Stimulated activated naive CD8-positive, alpha-beta T cell treated with anti-CD3 and anti-CD28 coated beads, Interleukin-15, Interleukin-2, amounts not matched to agents 100 ng/mL and 50 ng/mL, for 24 hours (primary cell): Measurements from ENCODE around the gene PATJ.
"Not testable (repeated sequence)": the region's sequence is repeated elsewhere in the genome, so short reads cannot be mapped to it uniquely, and the experiment has no call there.

Experiments used
- H3K27ac Mint-ChIP-seq: one replicate; pipeline ENCODE4 v1.8.0; 2021; ENCODE audit warnings: mild to moderate bottlenecking, mixed read lengths
- H3K27me3 Mint-ChIP-seq: one replicate; pipeline ENCODE4 v1.8.0; 2021; ENCODE audit warnings: mixed read lengths
- H3K36me3 Mint-ChIP-seq: one replicate; pipeline ENCODE4 v1.8.0; 2021; ENCODE audit warnings: low read depth, mixed read lengths
- H3K4me1 Mint-ChIP-seq: one replicate; pipeline ENCODE4 v1.8.0; 2021; ENCODE audit warnings: low read depth, mixed read lengths
- H3K4me3 Mint-ChIP-seq: one replicate; pipeline ENCODE4 v1.8.0; 2021; ENCODE audit warnings: mild to moderate bottlenecking, mixed read lengths
- H3K9me3 Mint-ChIP-seq: one replicate; pipeline ENCODE4 v1.8.0; 2021; ENCODE audit warnings: mixed read lengths

Gene PATJ

DNA sequence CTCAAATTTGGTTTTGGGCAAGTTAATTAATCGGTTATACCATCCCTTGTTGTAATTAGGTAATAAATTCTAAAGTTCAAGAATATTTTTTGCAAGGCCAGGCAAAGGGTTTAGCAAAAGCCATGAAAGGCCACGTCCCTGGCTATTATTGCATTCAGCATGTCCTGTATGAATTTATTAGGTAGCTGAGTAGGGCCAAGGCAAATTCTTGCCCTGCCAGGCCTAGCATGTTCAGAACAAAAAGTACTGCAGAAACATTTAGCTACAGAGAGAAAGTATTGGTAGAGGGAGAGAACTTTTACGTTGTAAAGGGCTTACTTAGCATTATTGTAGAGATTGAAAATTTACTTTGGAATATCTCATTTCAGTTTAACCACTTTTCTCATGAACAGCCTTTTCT is 94.4 kb downstream of the PATJ start:
- peaks cover 4% of the 10 kb centered on the region for H3K4me1 Mint-ChIP-seq
- no peak overlapping the region for H3K27ac Mint-ChIP-seq
- H3K4me3 Mint-ChIP-seq, result no peak overlapping the region
- peaks cover 4% of the 10 kb centered on the region for H3K36me3 Mint-ChIP-seq
- H3K9me3 Mint-ChIP-seq, result no peaks in the 10 kb centered on the region
- H3K27me3 Mint-ChIP-seq, result no peaks in the 10 kb centered on the region

DNA sequence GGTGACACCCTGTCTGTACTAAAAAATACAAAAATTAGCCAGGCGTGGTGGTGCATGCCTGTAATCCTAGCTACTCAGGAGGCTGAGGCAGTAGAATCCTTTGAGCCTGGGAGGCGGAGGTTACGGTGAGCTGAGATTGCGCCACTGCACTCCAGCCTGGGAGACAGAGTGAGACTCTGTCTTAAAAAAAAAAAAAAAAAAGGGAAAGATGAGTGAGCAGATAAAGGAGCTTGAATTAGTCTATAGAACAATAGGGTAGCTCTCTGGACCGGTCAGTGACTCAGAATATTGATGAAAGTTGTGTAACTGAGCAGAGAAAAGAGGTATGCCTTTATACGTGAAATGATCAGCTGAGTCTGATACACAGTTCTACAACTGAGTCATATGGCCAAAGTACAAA is 95.3 kb downstream of the PATJ start:
- not testable (repeated sequence) for H3K4me3 Mint-ChIP-seq, H3K4me1 Mint-ChIP-seq, H3K36me3 Mint-ChIP-seq, H3K9me3 Mint-ChIP-seq, H3K27ac Mint-ChIP-seq, H3K27me3 Mint-ChIP-seq

DNA sequence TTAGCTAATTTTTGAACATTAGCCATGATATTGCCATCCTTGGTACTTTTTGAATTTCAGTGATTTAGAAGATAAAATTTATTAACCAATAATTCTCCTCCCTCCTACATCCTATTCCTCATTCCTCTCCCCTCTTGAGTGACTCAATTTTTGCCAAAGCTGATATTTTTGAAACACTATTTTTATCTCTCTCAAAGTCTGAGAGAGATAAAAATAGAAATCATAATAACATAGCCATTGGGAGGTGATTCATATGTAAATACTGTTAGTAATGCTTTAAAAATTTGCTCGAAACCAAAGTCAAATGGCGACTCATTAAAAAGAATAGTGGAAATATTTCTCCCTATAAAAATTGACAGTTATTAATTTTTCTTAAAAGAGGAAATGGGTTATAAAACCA is 97.4 kb downstream of the PATJ start:
- H3K27ac Mint-ChIP-seq, result no peak overlapping the region
- peaks cover 4% of the 10 kb centered on the region for H3K4me1 Mint-ChIP-seq

DNA sequence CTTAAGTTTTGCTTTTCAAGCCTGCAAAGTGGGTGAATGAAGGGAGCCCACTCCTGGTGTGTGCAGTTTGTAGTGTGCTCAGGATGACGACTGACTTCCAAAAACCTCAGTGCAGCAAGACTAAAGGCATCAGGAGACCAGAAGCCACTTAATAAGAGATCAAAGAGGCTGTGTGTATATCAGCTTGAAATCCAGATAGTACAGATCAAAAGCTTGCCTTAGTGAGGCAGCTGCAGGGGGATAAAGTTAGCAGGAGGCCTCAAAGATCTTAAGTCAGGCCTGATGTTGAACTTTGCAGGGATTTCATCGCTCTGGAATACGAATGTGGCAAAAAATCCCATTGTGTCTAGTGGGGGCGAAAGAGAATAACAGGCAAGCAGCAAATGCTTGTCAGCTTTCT is 99.8 kb downstream of the PATJ start:
- H3K4me3 Mint-ChIP-seq, result no peak overlapping the region
- peaks cover 4% of the 10 kb centered on the region for H3K4me1 Mint-ChIP-seq
- H3K36me3 Mint-ChIP-seq, result no peaks in the 10 kb centered on the region
- no peaks in the 10 kb centered on the region for H3K9me3 Mint-ChIP-seq
- no peak overlapping the region for H3K27ac Mint-ChIP-seq
- no peaks in the 10 kb centered on the region for H3K27me3 Mint-ChIP-seq

More for the DNA sequence above, 97.4 kb downstream of the PATJ start:
- Mint-ChIP-seq H3K9me3 (no peaks in the 10 kb centered on the region), H3K4me3 (no peak overlapping the region), H3K36me3 (no peaks in the 10 kb centered on the region), H3K27me3 (no peaks in the 10 kb centered on the region)

DNA sequence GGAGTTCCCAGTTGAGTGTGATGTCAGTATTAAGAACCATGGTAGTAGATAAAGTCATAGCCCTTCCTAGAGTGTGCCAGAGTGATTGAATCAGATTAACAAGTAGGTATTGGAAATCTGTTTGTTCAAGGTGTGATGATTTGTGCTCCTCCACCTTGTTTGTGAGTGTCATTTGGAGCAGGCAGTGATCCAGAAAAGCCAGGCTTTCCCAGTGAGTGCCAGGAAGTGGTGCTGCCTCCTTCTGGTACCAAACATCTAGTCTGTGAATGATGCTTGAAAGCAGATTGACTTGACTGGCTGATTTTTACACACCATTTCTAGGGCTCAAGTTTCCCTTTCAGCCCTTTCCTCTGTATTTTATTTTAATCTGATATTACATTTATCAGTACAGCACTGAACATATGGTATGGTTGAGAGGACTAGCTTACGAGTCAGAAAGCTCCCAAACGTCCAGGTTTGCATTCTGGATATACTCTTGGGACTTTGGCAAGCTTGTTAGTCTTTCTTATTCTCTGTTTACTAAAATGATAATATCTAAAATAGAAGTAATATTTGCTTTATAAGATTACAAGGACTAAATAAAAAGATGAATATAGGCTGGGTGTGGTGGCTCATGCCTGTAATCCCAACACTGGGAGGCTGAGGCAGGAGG is 100.7 kb downstream of the PATJ start:
- Mint-ChIP-seq H3K27ac (no peak overlapping the region), H3K4me3 (no peak overlapping the region), H3K27me3 (no peaks in the 10 kb centered on the region), H3K4me1 (peaks cover 4% of the 10 kb centered on the region), H3K9me3 (no peaks in the 10 kb centered on the region), H3K36me3 (no peaks in the 10 kb centered on the region)

DNA sequence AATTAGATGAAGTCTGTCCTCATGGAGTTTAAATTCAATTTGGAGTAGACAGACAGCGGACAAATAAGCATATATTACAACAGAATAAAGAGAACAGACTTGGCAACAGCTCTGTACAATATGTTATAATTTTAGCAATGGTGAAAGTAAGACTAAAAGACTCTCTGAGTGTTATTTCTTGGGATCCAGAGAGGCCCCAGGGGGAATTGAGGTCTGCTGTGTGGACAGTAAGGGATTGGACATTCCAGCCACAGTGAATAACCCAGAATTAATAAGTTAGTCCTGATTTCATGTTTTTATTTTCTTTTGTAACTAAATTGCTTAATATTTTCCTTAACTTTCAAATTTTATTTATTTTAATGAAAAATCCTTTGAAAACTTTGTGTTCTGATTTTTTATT is 101.7 kb downstream of the PATJ start:
- Mint-ChIP-seq H3K27me3 (no peaks in the 10 kb centered on the region), H3K9me3 (no peaks in the 10 kb centered on the region), H3K4me3 (no peak overlapping the region), H3K36me3 (no peaks in the 10 kb centered on the region), H3K27ac (no peak overlapping the region), H3K4me1 (peaks cover 4% of the 10 kb centered on the region)

DNA sequence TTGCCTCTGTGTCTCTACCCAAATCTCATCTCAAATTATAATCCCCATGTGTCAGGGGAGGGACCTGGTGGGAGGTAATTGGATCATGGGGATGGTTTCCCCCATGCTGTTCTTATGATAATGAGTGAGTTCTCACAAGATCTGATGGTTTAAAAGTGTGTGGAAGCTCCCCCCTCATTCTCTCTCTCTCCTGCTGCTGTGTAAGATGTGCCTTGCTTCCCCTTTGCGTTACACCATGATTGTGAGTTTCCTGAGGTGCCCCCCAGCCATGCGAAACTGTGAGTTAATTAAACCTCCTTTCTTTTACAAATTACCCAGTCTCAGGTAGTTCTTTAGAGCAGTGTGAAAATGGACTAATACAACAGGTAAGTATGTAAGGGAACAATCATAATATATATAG is 102.4 kb downstream of the PATJ start:
- H3K4me1 Mint-ChIP-seq, H3K4me3 Mint-ChIP-seq, H3K9me3 Mint-ChIP-seq, H3K27me3 Mint-ChIP-seq, H3K27ac Mint-ChIP-seq, H3K36me3 Mint-ChIP-seq: not testable (repeated sequence)

DNA sequence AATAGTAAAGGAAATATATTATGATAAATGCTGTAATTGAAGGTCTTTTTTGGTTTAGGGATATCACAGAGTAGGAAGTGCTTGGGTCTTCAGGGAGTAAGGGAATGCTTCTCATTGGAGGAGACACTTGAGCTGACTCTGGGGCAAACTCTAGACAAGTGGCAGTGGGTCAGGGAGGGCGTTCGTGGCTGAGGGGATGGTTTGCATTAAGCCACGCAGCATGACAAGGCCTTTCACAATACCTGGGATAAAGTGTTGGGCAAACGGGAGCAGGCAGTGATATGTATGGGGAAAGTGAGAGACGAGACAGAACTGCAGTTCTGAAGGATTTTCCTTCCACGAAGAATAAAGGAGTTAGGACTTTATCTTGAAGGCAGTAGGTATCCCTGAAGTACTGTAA is 109.0 kb downstream of the PATJ start:
- Mint-ChIP-seq H3K36me3 (no peaks in the 10 kb centered on the region), H3K4me3 (no peak overlapping the region), H3K27ac (no peak overlapping the region), H3K27me3 (no peaks in the 10 kb centered on the region), H3K4me1 (no peaks in the 10 kb centered on the region), H3K9me3 (no peaks in the 10 kb centered on the region)

DNA sequence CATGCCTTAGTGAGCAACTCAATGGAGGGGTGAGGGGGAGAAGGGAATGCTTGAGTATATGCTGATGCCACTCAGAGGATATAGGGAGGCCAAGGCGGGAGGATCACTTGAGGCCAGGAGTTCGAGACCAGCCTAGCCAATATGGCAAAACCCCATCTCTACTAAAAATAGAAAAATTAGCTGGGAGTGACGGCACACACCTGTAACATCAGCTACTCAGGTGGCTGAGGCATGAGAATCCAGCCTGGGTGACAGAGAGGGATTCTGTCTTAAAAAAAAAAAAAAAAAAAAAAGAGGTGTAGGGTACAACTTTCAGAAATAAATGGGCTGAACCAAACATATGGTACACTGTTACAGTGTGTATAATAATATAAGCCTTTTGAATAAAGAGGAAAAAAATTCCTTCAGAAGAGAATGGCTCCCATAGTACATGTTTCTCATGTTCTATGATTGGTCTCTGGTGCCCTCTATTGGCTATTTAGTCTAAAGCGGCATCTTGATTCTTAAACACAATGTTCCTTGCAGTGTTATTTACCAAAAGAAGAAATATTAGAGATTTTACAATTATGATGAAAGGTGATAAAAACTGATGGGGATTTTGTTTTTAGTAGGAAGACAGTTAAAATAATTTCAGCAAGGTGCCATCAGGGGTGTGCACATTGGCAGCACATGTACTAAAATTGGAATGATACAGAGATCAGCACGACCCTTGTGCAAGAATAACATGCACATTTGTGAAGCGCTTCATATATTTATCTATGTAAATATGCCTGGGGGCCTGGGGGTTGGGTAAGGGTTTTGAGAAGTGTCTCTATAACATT is 109.8 kb downstream of the PATJ start:
- Mint-ChIP-seq H3K4me3 (no peak overlapping the region), H3K27me3 (no peaks in the 10 kb centered on the region), H3K9me3 (no peaks in the 10 kb centered on the region), H3K36me3 (no peaks in the 10 kb centered on the region), H3K4me1 (no peaks in the 10 kb centered on the region), H3K27ac (no peak overlapping the region)

DNA sequence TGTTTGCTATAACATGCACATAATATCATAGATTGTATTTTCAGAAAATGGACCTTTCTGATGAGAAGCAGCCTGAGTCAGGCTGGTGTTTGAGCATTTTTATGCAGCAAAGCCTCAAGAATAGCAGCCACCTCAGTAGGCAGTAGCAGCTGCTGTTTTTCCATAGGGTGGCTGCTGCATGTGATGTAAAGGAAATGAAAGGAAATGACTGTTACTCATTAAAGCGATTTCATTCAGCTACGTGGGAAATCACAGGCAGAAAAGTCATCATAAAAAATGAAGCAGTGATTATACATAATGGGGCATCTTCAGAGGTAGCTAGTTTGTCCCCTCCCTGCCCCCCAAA is 110.4 kb downstream of the PATJ start:
- no peaks in the 10 kb centered on the region for H3K9me3 Mint-ChIP-seq
- H3K27ac Mint-ChIP-seq, result no peak overlapping the region
- H3K4me3 Mint-ChIP-seq, result no peak overlapping the region
- H3K27me3 Mint-ChIP-seq, result no peaks in the 10 kb centered on the region
- no peaks in the 10 kb centered on the region for H3K36me3 Mint-ChIP-seq
- H3K4me1 Mint-ChIP-seq, result no peaks in the 10 kb centered on the region

DNA sequence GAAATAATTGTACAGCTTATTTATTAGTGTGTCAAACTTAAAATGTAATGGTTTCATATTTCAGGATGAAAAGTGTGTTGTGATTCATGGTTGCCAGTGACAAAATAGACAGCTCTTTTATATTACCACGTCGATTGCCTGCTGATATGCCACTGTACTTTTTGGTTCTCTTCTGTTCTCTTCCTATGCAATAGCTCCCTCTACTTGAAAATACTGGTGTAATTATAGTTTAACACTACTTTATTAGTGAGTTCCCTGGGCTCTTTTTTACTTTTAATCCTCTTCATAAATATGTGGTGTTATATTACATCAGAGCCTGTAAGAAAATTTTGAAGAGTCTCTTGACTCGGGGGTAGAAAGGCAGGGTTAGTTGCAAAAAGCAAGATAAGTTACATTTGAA is 111.3 kb downstream of the PATJ start:
- Mint-ChIP-seq H3K9me3 (no peaks in the 10 kb centered on the region), H3K36me3 (peaks cover 3% of the 10 kb centered on the region), H3K4me3 (no peak overlapping the region), H3K4me1 (no peaks in the 10 kb centered on the region), H3K27me3 (no peaks in the 10 kb centered on the region), H3K27ac (no peak overlapping the region)

DNA sequence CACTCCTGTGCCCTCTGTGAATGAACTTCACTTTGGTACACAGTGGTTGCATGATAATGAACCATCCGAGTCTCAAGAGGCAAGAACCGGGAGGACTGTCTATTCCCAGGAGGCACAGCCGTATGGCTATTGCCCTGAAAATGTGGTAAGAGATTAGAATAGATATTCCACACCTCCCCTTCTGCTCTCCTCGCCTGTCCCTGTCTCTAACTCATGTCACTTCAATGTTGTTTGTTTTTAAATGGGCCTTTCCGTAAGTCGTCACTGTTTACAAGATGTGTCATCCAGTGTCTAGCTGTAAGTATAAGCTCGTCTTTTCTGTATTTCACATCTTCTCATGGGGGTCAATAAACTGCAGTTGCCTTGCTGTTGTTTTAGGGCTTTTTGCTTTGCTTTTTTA is 122.2 kb downstream of the PATJ start:
- H3K36me3 Mint-ChIP-seq, result peaks cover 30% of the 10 kb centered on the region
- H3K4me1 Mint-ChIP-seq, result no peaks in the 10 kb centered on the region
- H3K27ac Mint-ChIP-seq, result no peak overlapping the region
- H3K4me3 Mint-ChIP-seq, result no peak overlapping the region
- no peaks in the 10 kb centered on the region for H3K9me3 Mint-ChIP-seq
- no peaks in the 10 kb centered on the region for H3K27me3 Mint-ChIP-seq

DNA sequence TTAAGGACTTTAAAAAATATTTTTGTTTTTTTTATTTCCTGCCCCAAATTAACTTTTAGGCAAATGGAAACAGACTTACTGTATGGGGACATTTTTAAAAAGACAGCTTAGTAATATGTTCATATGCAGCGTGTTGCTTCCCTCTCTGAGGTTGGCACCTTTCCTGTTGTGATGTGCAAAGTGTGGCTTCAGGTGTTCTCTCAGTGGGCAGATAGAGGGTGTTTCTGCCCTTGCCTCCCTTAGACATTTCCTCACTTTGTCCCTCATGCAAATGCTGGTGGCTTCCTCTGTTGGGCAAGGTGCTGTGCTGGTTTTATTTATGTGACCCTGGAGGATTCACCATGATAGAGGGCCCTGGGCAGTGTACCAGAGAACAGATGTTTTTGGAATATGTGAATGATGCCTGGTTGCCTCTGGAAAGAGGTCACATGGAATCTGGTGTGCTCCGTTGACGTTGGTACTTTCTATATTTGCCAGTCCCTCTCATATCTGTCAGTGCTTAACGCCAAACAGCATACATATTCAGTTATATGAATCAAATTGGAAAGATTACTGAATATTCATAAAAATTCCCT is 123.5 kb downstream of the PATJ start:
- Mint-ChIP-seq H3K9me3 (no peaks in the 10 kb centered on the region), H3K27me3 (no peaks in the 10 kb centered on the region), H3K27ac (no peak overlapping the region), H3K4me3 (no peak overlapping the region), H3K36me3 (peaks cover 32% of the 10 kb centered on the region), H3K4me1 (no peaks in the 10 kb centered on the region)

DNA sequence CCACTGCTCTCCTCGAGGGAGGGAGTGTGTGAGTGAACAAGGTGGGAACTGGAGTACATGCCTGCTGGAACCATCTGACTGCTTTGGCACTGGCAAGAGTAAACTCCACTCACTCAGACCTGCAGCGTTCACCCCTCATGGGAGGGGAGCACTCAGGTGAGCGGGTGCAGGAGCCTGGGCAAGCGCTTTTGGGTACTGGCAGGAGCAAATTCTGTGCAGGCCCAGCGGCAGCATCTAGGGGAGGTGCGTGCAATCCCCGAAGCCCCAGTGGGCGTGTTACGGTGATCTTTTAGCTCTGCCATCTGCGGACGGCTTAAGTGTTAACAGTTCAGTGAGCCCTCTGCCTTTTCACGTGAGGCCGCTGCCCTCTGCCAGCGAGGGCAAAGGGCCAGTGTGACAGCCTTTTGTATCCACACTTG is 127.4 kb downstream of the PATJ start:
- Mint-ChIP-seq H3K4me3 (no peak overlapping the region), H3K27me3 (no peaks in the 10 kb centered on the region), H3K36me3 (peaks cover 31% of the 10 kb centered on the region), H3K9me3 (no peaks in the 10 kb centered on the region), H3K4me1 (no peaks in the 10 kb centered on the region), H3K27ac (no peak overlapping the region)

DNA sequence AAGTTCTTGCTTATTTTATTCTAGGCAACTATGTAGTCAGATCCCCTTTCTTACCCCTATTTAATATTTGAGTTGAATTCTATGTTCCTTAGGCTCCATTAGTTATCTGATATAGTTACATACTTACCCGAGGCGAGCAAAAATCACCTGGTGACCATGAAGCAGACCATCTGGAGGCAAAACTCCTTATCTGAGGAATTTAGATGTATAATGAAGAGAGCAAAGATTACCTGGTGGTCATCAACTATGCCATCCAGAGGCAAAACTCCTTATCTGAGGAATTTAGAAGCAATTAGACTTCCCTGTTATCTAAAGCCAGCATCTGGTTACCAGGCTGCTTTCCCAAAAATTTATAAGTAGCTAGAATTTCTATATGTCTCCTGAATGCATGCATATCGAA is 129.9 kb downstream of the PATJ start:
- Mint-ChIP-seq H3K9me3 (no peaks in the 10 kb centered on the region), H3K36me3 (peaks cover 36% of the 10 kb centered on the region), H3K4me3 (no peak overlapping the region)

DNA sequence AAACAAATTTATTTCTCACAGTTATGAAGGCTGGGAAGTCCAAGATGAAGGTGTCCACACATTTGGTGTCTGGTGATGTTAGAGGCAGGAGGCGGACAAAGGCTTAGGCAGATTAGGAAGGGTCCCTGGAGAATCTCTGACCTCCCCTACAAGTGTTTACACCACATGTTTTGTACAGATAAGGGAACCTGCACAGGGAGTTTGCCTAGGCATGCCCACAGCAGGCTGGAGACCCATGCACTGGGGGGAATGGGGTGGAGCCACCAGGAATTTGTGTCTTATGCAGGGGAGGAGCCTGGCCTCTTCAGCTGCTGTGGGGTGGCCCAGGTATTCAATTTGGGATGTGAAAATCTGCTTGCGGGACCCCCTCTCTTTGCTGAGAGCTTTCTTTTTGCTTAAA is 131.3 kb downstream of the PATJ start:
- Mint-ChIP-seq H3K9me3 (no peaks in the 10 kb centered on the region), H3K4me1 (no peaks in the 10 kb centered on the region), H3K27me3 (no peaks in the 10 kb centered on the region), H3K4me3 (no peak overlapping the region), H3K36me3 (peaks cover 48% of the 10 kb centered on the region), H3K27ac (no peak overlapping the region)

More for the DNA sequence above, 129.9 kb downstream of the PATJ start:
- peak overlapping the region; percentile 40 for H3K27ac Mint-ChIP-seq
- H3K4me1 Mint-ChIP-seq, result no peaks in the 10 kb centered on the region
- no peaks in the 10 kb centered on the region for H3K27me3 Mint-ChIP-seq
